Body of pancreas (tissue), 4 donors: ENCODE results near the gene PIF1. TPM values are rescaled to one million over a fixed set of nuclear protein-coding genes. Genes with fewer than 3 reads are reported as not detected.

Source experiments
- ATAC-seq: fragments of 150-250 bp; one replicate; pipeline ENCODE4 v1.9.1; 2016
- DNase-seq, 4 donors: peaks; one replicate each; pipeline ENCODE4 v3.0.0-alpha.2; 2019
- H3K27ac ChIP-seq, 4 donors: fragments of 200-600 bp; sonication (generic); 1 replicate in 3 of 4; 2 replicates in 1 of 4; pipeline versions ENCODE4 v1.5.1 to v1.6.1; 2016 to 2019; ENCODE audit warnings: mild to moderate bottlenecking in 1 of 4, mixed read lengths in 1 of 4, moderate library complexity in 1 of 4
- H3K27me3 ChIP-seq, 2 donors: fragments of 200-600 bp; sonication (generic); one replicate each; pipeline ENCODE4 v1.6.0; 2016; ENCODE audit warnings: mild to moderate bottlenecking in 1 of 2
- H3K36me3 ChIP-seq, 2 donors: fragments of 200-600 bp; sonication (generic); replicated peaks in 1 of 2; 2 replicates each; pipeline ENCODE4 v1.5.1; 2016; ENCODE audit warnings: low read depth in 2 of 2; ENCODE audit not compliant: insufficient read depth in 1 of 2
- H3K4me1 ChIP-seq: fragments of 200-600 bp; sonication (generic); one replicate; pipeline ENCODE4 v1.6.0; 2016
- H3K4me3 ChIP-seq, 2 donors: fragments of 200-600 bp; sonication (generic); 1 replicate in 1 of 2; 2 replicates in 1 of 2; pipeline ENCODE4 v1.5.1; 2016 to 2019
- H3K9me3 ChIP-seq, 3 donors: fragments of 200-600 bp; sonication (generic); 1 replicate in 2 of 3; 2 replicates in 1 of 3; pipeline ENCODE4 v1.5.1; 2016
- POLR2A ChIP-seq, 3 donors: fragments of 450-650 bp; IDR thresholded peaks; one replicate each; pipeline ENCODE4 v1.6.1; 2016; ENCODE audit warnings: antibody characterized with exemption in 3 of 3, mild to moderate bottlenecking in 2 of 3
- WGBS, 2 donors: methylation state at CpG; one replicate each; pipeline ENCODE4 v1.1.5; 2017; 5-methylcytosine and 5-hydroxymethylcytosine counted together
- intact Hi-C: fragments of 100-400 bp; cut with DNase I; formaldehyde crosslinking; loops from one replicate; pipeline ENCODE4 v1.15.1; 2023
- total RNA-seq, 2 donors: library from RNA; depleted of rRNA; stranded (reverse); fragments of >200 nt; gene quantifications; one replicate each; pipeline ENCODE4 v1.1.0, GENCODE V29; 2016
- TF ChIP-seq, protein P1 (sequence below), 7 experiments: fragments of 450-650 bp in 4 of 7; fragments of 200-600 bp in 3 of 7; sonication (generic) in 3 of 7; IDR thresholded peaks; one replicate each; pipeline ENCODE4 v1.5.1; 2016 to 2019; ENCODE audit warnings: antibody characterized with exemption in 7 of 7

PIF1 gene
- total RNA-seq, 2 donors from 2014 or later: not detected

DNA sequence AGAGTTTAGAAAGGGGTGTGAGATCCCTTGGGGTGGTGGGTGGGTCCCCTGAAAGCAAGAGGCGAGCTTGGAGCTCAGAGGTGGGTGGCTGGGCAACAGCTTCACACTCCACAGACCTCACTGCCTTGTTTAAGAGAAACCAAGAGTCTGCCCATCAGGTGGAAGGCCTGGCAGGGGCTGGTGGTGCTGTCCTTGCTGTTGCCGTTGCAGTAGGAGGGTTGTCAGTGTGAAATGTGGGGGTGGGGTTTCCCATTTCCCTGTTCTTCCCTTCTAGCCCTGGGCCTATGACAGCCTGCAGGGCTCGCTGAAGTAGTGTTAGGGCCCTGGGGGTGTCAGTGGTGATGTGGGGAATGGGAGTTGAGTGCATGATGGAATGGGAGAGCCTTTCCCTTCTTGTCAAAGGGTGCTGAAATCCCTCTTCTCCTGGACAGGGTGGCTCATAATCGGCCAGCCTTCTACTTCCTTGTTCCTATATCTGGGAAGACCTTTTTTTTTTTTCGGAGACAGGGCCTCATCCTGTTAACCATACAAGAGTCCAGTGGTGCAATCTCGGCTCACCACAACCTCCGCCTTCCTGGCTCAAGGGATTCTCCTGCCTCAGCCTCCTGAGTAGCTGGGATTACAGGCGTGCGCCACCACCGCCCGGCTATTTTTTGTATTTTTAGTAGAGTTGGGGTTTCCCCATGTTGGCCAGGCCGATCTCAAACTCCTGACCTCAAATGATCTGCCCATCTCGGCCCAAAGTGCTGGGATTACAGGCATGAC, 20.6 kb upstream of the PIF1 start:
- Histone ChIP-seq H3K36me3 (no peaks in the 10 kb centered on the region), H3K27me3 (no peaks in the 10 kb centered on the region), H3K4me3 (no peak overlapping the region), H3K27ac (peak overlapping the region in 2 of 4 donors; percentile 18 to 94), H3K4me1 (peaks cover 20% of the 10 kb centered on the region), H3K9me3 (no peaks in the 10 kb centered on the region)
- TF ChIP-seq POLR2A (IDR thresholded peaks at IDR 0.05): no peak
- TF ChIP-seq, protein P1, sequence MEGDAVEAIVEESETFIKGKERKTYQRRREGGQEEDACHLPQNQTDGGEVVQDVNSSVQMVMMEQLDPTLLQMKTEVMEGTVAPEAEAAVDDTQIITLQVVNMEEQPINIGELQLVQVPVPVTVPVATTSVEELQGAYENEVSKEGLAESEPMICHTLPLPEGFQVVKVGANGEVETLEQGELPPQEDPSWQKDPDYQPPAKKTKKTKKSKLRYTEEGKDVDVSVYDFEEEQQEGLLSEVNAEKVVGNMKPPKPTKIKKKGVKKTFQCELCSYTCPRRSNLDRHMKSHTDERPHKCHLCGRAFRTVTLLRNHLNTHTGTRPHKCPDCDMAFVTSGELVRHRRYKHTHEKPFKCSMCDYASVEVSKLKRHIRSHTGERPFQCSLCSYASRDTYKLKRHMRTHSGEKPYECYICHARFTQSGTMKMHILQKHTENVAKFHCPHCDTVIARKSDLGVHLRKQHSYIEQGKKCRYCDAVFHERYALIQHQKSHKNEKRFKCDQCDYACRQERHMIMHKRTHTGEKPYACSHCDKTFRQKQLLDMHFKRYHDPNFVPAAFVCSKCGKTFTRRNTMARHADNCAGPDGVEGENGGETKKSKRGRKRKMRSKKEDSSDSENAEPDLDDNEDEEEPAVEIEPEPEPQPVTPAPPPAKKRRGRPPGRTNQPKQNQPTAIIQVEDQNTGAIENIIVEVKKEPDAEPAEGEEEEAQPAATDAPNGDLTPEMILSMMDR (IDR thresholded peaks at IDR 0.05): no peak
- intact Hi-C loops: no loop called here
- 77 to 78% methylated on average over 13 of the region's 13 CpGs for whole genome bisulfite sequencing, 2 donors
- ATAC-seq (no peak), DNase-seq (no peak)

DNA sequence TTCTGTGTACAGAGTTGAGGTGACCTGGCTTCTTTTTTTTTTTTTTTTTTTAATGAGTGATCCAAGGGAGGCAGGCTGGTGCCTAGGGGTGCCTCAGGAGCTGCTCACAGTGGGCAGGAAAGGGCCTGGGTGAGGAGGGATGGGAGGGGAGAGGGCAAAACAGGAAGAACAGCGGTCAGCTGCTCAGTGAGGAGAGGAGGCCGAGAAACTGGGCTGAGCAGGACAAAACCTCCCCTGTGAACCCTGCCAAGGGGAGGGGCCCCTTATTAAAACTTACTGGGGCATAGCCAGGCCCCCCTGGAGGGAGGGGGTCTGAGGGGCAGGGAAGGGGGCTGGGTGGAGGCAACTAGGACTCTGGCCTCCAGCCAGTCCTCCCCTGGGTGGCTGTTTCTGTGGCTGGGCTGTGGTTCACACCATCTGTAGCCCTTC, 19.8 kb upstream of the PIF1 start:
- H3K4me3 ChIP-seq: no peak overlapping the region
- no peak for TF ChIP-seq POLR2A (IDR thresholded peaks at IDR 0.05)
- TF ChIP-seq, protein P1 (IDR thresholded peaks at IDR 0.05): no peak
- H3K9me3 ChIP-seq: no peaks in the 10 kb centered on the region
- H3K27ac ChIP-seq: peak overlapping the region in 2 of 4 donors; percentile 43 to 94
- ATAC-seq (no peak), DNase-seq (no peak)
- intact Hi-C loops: no loop called here
- WGBS, 2 donors: 56 to 75% methylated on average over 2 of the region's 2 CpGs
- no peaks in the 10 kb centered on the region for H3K27me3 ChIP-seq
- no peaks in the 10 kb centered on the region for H3K36me3 ChIP-seq
- H3K4me1 ChIP-seq: peaks cover 27% of the 10 kb centered on the region

DNA sequence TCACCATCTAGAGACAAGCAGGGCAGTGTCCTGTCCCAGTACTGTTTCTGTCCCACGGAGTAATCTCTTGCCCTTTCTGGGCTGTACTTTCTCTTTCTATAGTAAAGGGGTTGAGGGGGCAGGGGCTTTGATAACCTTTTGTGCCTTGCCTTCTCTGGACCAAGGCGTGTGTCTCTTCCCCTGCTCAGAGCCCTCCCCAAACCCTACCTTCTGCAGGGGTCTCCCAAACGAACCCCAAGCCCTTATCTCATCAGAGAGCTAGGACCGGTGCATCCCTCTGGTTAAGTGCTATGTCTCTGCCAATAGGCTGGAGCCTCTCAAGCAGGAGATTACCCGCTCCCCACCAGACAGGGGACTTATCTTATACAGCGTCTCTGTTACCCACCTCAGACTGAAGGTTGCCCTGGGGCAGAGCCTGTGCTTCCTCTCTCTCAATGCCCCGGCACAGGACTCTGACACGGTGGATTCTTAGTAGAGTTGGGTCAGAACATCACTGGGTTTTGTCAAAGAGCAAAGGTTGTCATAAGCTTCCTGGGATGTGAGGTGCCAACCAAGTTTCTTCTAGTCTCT, 19.2 kb upstream of the PIF1 start:
- no peaks in the 10 kb centered on the region for H3K9me3 ChIP-seq
- WGBS, 2 donors: 35 to 60% methylated on average over 8 of the region's 8 CpGs
- ATAC-seq (no peak), DNase-seq (no peak)
- no peaks in the 10 kb centered on the region for H3K36me3 ChIP-seq
- peaks cover 27% of the 10 kb centered on the region for H3K4me1 ChIP-seq
- intact Hi-C loops: no loop called here
- H3K27ac ChIP-seq: peak overlapping the region in 3 of 4 donors; percentile 10 to 94 (median 43)
- H3K4me3 ChIP-seq: no peak overlapping the region
- TF ChIP-seq, protein P1 (IDR thresholded peaks at IDR 0.05): no peak
- TF ChIP-seq POLR2A (IDR thresholded peaks at IDR 0.05): no peak
- H3K27me3 ChIP-seq: no peaks in the 10 kb centered on the region

DNA sequence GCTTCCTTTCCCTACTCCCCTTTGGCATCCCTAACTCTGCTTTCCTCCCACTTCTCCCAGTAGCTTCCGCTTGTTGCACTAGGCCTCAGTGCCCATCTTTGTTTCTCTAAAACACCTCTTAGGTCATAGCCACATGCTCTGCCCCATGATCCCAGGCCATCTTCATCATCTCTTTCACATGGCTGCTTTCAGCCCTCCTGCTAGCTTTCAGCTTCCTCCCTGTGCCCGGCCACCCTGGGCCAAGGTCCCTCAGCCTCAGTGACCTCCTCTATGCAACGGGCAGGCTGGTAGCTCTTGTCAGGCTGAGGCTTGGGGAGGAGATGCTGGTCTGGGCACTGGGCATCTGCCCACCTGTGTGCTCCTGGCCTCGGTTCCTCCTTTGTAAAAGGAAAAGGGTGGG, 18.5 kb upstream of the PIF1 start:
- Histone ChIP-seq H3K27me3 (no peaks in the 10 kb centered on the region), H3K36me3 (no peaks in the 10 kb centered on the region), H3K27ac (peak overlapping the region in 3 of 4 donors; percentile 10 to 94 (median 43)), H3K4me1 (peaks cover 27% of the 10 kb centered on the region), H3K4me3 (no peak overlapping the region), H3K9me3 (no peaks in the 10 kb centered on the region)
- ATAC-seq (no peak), DNase-seq (no peak)
- intact Hi-C loops: no loop called here
- TF ChIP-seq, protein P1 (IDR thresholded peaks at IDR 0.05): no peak
- TF ChIP-seq POLR2A (IDR thresholded peaks at IDR 0.05): no peak
- 66 to 81% methylated on average over 4 of the region's 4 CpGs for WGBS, 2 donors
